Measurements from ENCODE around the gene WDR93.
"Not testable (repeated sequence)": the region's sequence is repeated elsewhere in the genome, so short reads cannot be mapped to it uniquely, and the experiment has no call there.

The WDR93 gene

GRCh38 chr15:89777073-89777751 is 86.6 kb downstream of the WDR93 start:
- H3K4me1 ChIP-seq (ENCODE audit: control insufficient read depth, insufficient read depth, low read length), result peaks cover 23% of the 10 kb centered on the region
- H3K27me3 ChIP-seq (replicated peaks; ENCODE audit: control insufficient read depth, insufficient read depth, low read length), result no peaks in the 10 kb centered on the region
- H3K36me3 ChIP-seq (ENCODE audit: control insufficient read depth, insufficient read depth, low read length, severe bottlenecking), result no peaks in the 10 kb centered on the region
- H3K9me3 ChIP-seq (ENCODE audit: control insufficient read depth, low read length), result no peaks in the 10 kb centered on the region
- peak overlapping the region; percentile 73 for H3K4me3 ChIP-seq (ENCODE audit: low read length)
- DNase-seq (ENCODE audit: low read depth), result no peak
- peak overlapping the region; percentile 79 for H3K9ac ChIP-seq (ENCODE audit: low read length)

- Histone ChIP-seq H3K36me3 (ENCODE audit: control insufficient read depth, insufficient read depth, low read length, severe bottlenecking) (no peaks in the 10 kb centered on the region), H3K27me3 (replicated peaks; ENCODE audit: control insufficient read depth, insufficient read depth, low read length) (no peaks in the 10 kb centered on the region), H3K4me1 (ENCODE audit: control insufficient read depth, insufficient read depth, low read length) (peaks cover 25% of the 10 kb centered on the region), H3K9ac (ENCODE audit: low read length) (no peak overlapping the region), H3K4me3 (ENCODE audit: low read length) (no peak overlapping the region), H3K9me3 (ENCODE audit: control insufficient read depth, low read length) (no peaks in the 10 kb centered on the region)
- DNase-seq (ENCODE audit: low read depth), result no peak
Measured at GRCh38 chr15:89777782-89778380, 87.3 kb downstream of the WDR93 start.

- H3K36me3 ChIP-seq (ENCODE audit: control insufficient read depth, insufficient read depth, low read length, severe bottlenecking), result no peaks in the 10 kb centered on the region
- H3K27me3 ChIP-seq (replicated peaks; ENCODE audit: control insufficient read depth, insufficient read depth, low read length), result no peaks in the 10 kb centered on the region
- DNase-seq (ENCODE audit: low read depth), result no peak
- no peak overlapping the region for H3K9ac ChIP-seq (ENCODE audit: low read length)
- H3K4me3 ChIP-seq (ENCODE audit: low read length), result no peak overlapping the region
- H3K4me1 ChIP-seq (ENCODE audit: control insufficient read depth, insufficient read depth, low read length), result peaks cover 31% of the 10 kb centered on the region
- H3K9me3 ChIP-seq (ENCODE audit: control insufficient read depth, low read length), result no peaks in the 10 kb centered on the region
Measured at GRCh38 chr15:89778861-89779260, 88.2 kb downstream of the WDR93 start.

- peaks cover 14% of the 10 kb centered on the region for H3K36me3 ChIP-seq (ENCODE audit: control insufficient read depth, insufficient read depth, low read length, severe bottlenecking)
- H3K9me3 ChIP-seq (ENCODE audit: control insufficient read depth, low read length), result no peaks in the 10 kb centered on the region
- no peak for DNase-seq (ENCODE audit: low read depth)
- no peak overlapping the region for H3K4me3 ChIP-seq (ENCODE audit: low read length)
- H3K4me1 ChIP-seq (ENCODE audit: control insufficient read depth, insufficient read depth, low read length), result peaks cover 43% of the 10 kb centered on the region
- H3K9ac ChIP-seq (ENCODE audit: low read length), result no peak overlapping the region
- H3K27me3 ChIP-seq (replicated peaks; ENCODE audit: control insufficient read depth, insufficient read depth, low read length), result no peaks in the 10 kb centered on the region
Measured at GRCh38 chr15:89780601-89781000, 90.0 kb downstream of the WDR93 start.

GRCh38 chr15:89781055-89781454 is 90.4 kb downstream of the WDR93 start:
- no peak for DNase-seq (ENCODE audit: low read depth)
- no peak overlapping the region for H3K4me3 ChIP-seq (ENCODE audit: low read length)
- H3K9ac ChIP-seq (ENCODE audit: low read length), result peak overlapping the region; percentile 29
- H3K27me3 ChIP-seq (replicated peaks; ENCODE audit: control insufficient read depth, insufficient read depth, low read length), result no peaks in the 10 kb centered on the region
- no peaks in the 10 kb centered on the region for H3K9me3 ChIP-seq (ENCODE audit: control insufficient read depth, low read length)
- H3K4me1 ChIP-seq (ENCODE audit: control insufficient read depth, insufficient read depth, low read length), result peaks cover 43% of the 10 kb centered on the region
- peaks cover 19% of the 10 kb centered on the region for H3K36me3 ChIP-seq (ENCODE audit: control insufficient read depth, insufficient read depth, low read length, severe bottlenecking)

GRCh38 chr15:89781891-89782618 is 91.4 kb downstream of the WDR93 start:
- H3K9me3 ChIP-seq (ENCODE audit: control insufficient read depth, low read length), result no peaks in the 10 kb centered on the region
- H3K36me3 ChIP-seq (ENCODE audit: control insufficient read depth, insufficient read depth, low read length, severe bottlenecking), result peaks cover 29% of the 10 kb centered on the region
- H3K27me3 ChIP-seq (replicated peaks; ENCODE audit: control insufficient read depth, insufficient read depth, low read length), result no peaks in the 10 kb centered on the region
- peaks cover 43% of the 10 kb centered on the region for H3K4me1 ChIP-seq (ENCODE audit: control insufficient read depth, insufficient read depth, low read length)
- DNase-seq (ENCODE audit: low read depth), result peak; percentile 50
- H3K9ac ChIP-seq (ENCODE audit: low read length), result no peak overlapping the region
- H3K4me3 ChIP-seq (ENCODE audit: low read length), result no peak overlapping the region

GRCh38 chr15:89782619-89782950 is 92.0 kb downstream of the WDR93 start:
- not testable (repeated sequence) for DNase-seq (ENCODE audit: low read depth); H3K27me3 ChIP-seq (replicated peaks; ENCODE audit: control insufficient read depth, insufficient read depth, low read length); H3K9ac ChIP-seq (ENCODE audit: low read length); H3K9me3 ChIP-seq (ENCODE audit: control insufficient read depth, low read length); H3K4me3 ChIP-seq (ENCODE audit: low read length)
- H3K36me3 ChIP-seq (ENCODE audit: control insufficient read depth, insufficient read depth, low read length, severe bottlenecking), result peaks cover 33% of the 10 kb centered on the region
- peaks cover 40% of the 10 kb centered on the region for H3K4me1 ChIP-seq (ENCODE audit: control insufficient read depth, insufficient read depth, low read length)

- DNase-seq (ENCODE audit: low read depth), result no peak
- Histone ChIP-seq H3K4me3 (ENCODE audit: low read length) (no peak overlapping the region), H3K36me3 (ENCODE audit: control insufficient read depth, insufficient read depth, low read length, severe bottlenecking) (peaks cover 40% of the 10 kb centered on the region), H3K9ac (ENCODE audit: low read length) (peak overlapping the region; percentile 3), H3K9me3 (ENCODE audit: control insufficient read depth, low read length) (peaks cover 6% of the 10 kb centered on the region), H3K27me3 (replicated peaks; ENCODE audit: control insufficient read depth, insufficient read depth, low read length) (no peaks in the 10 kb centered on the region), H3K4me1 (ENCODE audit: control insufficient read depth, insufficient read depth, low read length) (peaks cover 40% of the 10 kb centered on the region)
Measured at GRCh38 chr15:89783111-89783860, 92.7 kb downstream of the WDR93 start.

GRCh38 chr15:89783861-89784685 is 93.5 kb downstream of the WDR93 start:
- no peak for DNase-seq (ENCODE audit: low read depth)
- Histone ChIP-seq H3K4me3 (ENCODE audit: low read length) (no peak overlapping the region), H3K36me3 (ENCODE audit: control insufficient read depth, insufficient read depth, low read length, severe bottlenecking) (peaks cover 48% of the 10 kb centered on the region), H3K4me1 (ENCODE audit: control insufficient read depth, insufficient read depth, low read length) (peaks cover 40% of the 10 kb centered on the region), H3K9me3 (ENCODE audit: control insufficient read depth, low read length) (peaks cover 7% of the 10 kb centered on the region), H3K9ac (ENCODE audit: low read length) (peak overlapping the region; percentile 3), H3K27me3 (replicated peaks; ENCODE audit: control insufficient read depth, insufficient read depth, low read length) (no peaks in the 10 kb centered on the region)

- peaks cover 40% of the 10 kb centered on the region for H3K4me1 ChIP-seq (ENCODE audit: control insufficient read depth, insufficient read depth, low read length)
- DNase-seq (ENCODE audit: low read depth), result no peak
- H3K4me3 ChIP-seq (ENCODE audit: low read length), result no peak overlapping the region
- H3K36me3 ChIP-seq (ENCODE audit: control insufficient read depth, insufficient read depth, low read length, severe bottlenecking), result peaks cover 51% of the 10 kb centered on the region
- peaks cover 7% of the 10 kb centered on the region for H3K9me3 ChIP-seq (ENCODE audit: control insufficient read depth, low read length)
- no peak overlapping the region for H3K9ac ChIP-seq (ENCODE audit: low read length)
- no peaks in the 10 kb centered on the region for H3K27me3 ChIP-seq (replicated peaks; ENCODE audit: control insufficient read depth, insufficient read depth, low read length)
Measured at GRCh38 chr15:89784686-89784960, 94.0 kb downstream of the WDR93 start.

All from adipocyte (in vitro differentiated cells).